ENCODE data around the gene ST3GAL5.

DNA sequence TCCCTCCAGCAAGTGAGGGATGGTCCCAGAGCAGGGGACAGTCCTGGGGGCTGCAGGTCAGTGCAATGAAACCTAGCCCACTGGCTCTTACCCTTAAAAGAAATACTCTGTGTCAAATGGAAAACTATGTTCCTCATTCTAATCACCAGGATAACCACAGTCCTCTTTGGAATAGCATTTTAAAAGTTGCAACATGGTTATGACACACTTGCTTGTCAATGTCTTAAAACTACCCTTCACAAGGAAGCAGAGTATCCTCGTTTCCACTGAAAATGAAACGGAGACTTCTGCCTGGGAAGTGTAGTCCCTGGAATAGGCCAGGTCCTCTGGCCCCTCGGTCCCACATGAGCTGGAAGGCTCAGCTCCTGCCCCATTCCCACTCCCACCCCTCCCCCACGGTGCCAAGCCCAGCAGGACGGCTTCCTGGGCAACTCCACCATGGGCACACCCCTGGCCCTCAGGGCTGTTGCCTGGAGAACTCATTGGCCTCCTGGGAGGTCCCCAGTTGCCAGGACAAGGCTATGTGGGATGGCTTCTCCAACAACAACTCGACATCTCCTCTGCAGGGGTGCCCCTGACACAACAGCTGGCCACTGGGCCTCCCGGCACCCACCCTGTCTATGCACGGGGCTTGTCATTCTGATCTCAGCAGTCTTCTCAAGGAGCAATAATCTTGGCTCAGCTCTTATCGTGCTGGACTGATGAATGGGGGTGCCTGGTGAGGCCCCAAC, 38.3 kb upstream of the ST3GAL5 start:
- no peak for TF ChIP-seq POLR2A (IDR thresholded peaks at IDR 0.05)
- TF ChIP-seq, protein P1, sequence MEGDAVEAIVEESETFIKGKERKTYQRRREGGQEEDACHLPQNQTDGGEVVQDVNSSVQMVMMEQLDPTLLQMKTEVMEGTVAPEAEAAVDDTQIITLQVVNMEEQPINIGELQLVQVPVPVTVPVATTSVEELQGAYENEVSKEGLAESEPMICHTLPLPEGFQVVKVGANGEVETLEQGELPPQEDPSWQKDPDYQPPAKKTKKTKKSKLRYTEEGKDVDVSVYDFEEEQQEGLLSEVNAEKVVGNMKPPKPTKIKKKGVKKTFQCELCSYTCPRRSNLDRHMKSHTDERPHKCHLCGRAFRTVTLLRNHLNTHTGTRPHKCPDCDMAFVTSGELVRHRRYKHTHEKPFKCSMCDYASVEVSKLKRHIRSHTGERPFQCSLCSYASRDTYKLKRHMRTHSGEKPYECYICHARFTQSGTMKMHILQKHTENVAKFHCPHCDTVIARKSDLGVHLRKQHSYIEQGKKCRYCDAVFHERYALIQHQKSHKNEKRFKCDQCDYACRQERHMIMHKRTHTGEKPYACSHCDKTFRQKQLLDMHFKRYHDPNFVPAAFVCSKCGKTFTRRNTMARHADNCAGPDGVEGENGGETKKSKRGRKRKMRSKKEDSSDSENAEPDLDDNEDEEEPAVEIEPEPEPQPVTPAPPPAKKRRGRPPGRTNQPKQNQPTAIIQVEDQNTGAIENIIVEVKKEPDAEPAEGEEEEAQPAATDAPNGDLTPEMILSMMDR (IDR thresholded peaks at IDR 0.05), result no peak
- TF ChIP-seq POLR2AphosphoS5 (IDR thresholded peaks at IDR 0.05), result no peak
